Kidney (tissue), 14 donors: ENCODE results near the gene TENT5C. TPM values are rescaled to one million over a fixed set of nuclear protein-coding genes. Genes with fewer than 3 reads are reported as not detected.

ENCODE experiments used
- DNase-seq, 5 donors: peaks; one replicate each; pipeline ENCODE4 v3.0.0-alpha.2; 2013 to 2020
- FAIRE-seq: peaks from 2 replicates; lab custom pipeline; 2012; peaks lifted over from hg19 to GRCh38; lab: Jason Lieb, UNC
- H3K27ac ChIP-seq, 2 donors: one replicate each; pipeline ENCODE4 v1.7.0; 2013; ENCODE audit warnings: low read depth in 2 of 2, low read length in 2 of 2, inconsistent platforms in 1 of 2
- H3K27me3 ChIP-seq: one replicate; pipeline ENCODE4 v1.7.1; 2013; ENCODE audit warnings: low read length, inconsistent platforms; ENCODE audit not compliant: control insufficient read depth, insufficient read depth
- H3K36me3 ChIP-seq, 3 donors: one replicate each; pipeline versions ENCODE4 v1.7.0 to v1.7.1; 2013; ENCODE audit warnings: low read length in 3 of 3, control low read depth in 1 of 3, inconsistent platforms in 1 of 3; ENCODE audit not compliant: insufficient read depth in 3 of 3, control insufficient read depth in 2 of 3
- H3K4me1 ChIP-seq, 3 donors: one replicate each; pipeline versions ENCODE4 v1.7.0 to v1.7.1; 2013; ENCODE audit warnings: low read length in 3 of 3, inconsistent platforms in 1 of 3, low read depth in 1 of 3; ENCODE audit not compliant: control insufficient read depth in 2 of 3, insufficient read depth in 2 of 3
- H3K4me3 ChIP-seq, 3 donors: one replicate each; pipeline versions ENCODE4 v1.7.0 to v1.8.1; 2013; ENCODE audit warnings: low read length in 3 of 3, control low read depth in 1 of 3, inconsistent platforms in 1 of 3
- H3K9ac ChIP-seq, 3 donors: one replicate each; pipeline versions ENCODE4 v1.7.0 to v1.7.1; 2013; ENCODE audit warnings: low read length in 3 of 3, control low read depth in 1 of 3, inconsistent platforms in 1 of 3
- H3K9me3 ChIP-seq, 3 donors: one replicate each; pipeline versions ENCODE4 v1.7.0 to v1.7.1; 2013; ENCODE audit warnings: low read length in 3 of 3, control low read depth in 1 of 3, inconsistent platforms in 1 of 3; ENCODE audit not compliant: control insufficient read depth in 2 of 3, insufficient read depth in 1 of 3
- CTCF ChIP-seq: IDR thresholded peaks from 3 replicates; pipeline ENCODE4 v1.5.1; 2012; ENCODE audit warnings: mild to moderate bottlenecking, moderate library complexity, borderline replicate concordance; ENCODE audit not compliant: insufficient read depth; ENCODE audit errors: extremely low read depth
- intact Hi-C: fragments of 100-400 bp; cut with DNase I; formaldehyde crosslinking; loops from one replicate; pipeline ENCODE4 v1.11.1; 2022
- polyA plus RNA-seq: library from polyadenylated mRNA; stranded (reverse); fragments of 350-450 nt; fragmentation: Illumina TruSeq; extraction: RNeasy Lipid Tissue Mini Kit (QIAGEN cat#74804); gene quantifications from one replicate; pipeline ENCODE4 v1.2.3, GENCODE V29; 2014; ENCODE audit warnings: low read depth, low replicate concordance; ENCODE audit not compliant: insufficient read depth
- total RNA-seq: library from RNA; stranded (reverse); fragmentation: NEBNext Ultra II Directional; extraction: Animal tissue kit (Norgen Biotek cat#: 25700); gene quantifications from one replicate; pipeline ENCODE4 v1.2.1, GENCODE V29; 2021
- donor health status: control.
- donor health status: control.
- donor health status: control.
- donor health status: control.
- donor health status: control.
- donor health status: DM: yes; HTN: yes; CAD: no.
- donor health status: Normal renal cell carcinoma (clear cell type).

Gene TENT5C
- total and polyA plus RNA-seq, 2 donors from 2014 or later = 6.1 to 22.2 TPM

DNA sequence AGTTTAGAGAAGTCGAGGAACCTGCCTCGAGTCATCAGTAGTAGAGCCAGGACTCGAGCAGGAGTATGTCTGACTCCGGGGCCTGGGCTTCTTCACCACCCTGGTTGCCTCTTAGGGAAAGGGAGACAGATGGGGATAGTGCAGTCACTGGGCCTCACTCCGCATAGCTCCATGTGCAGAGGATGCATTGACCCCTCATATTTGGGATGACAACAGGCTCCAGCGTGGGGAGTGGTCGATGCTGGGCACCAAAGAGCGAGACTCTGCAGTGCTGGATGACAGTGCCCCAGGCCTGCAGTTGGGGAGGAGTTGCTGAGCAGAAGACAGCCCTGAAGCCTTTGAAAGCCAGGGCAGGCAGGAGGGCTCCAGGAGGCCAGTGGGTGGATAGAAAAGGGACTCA lies 20.8 kb upstream of the TENT5C start:
- TF ChIP-seq CTCF = no peak
- Histone ChIP-seq H3K27me3 (no peaks in the 10 kb centered on the region), H3K27ac (no peak overlapping the region), H3K9me3 (no peaks in the 10 kb centered on the region), H3K36me3 (no peaks in the 10 kb centered on the region), H3K9ac (no peak overlapping the region), H3K4me1 (peaks cover 0 to 2% (median 0%) of the 10 kb centered on the region in 3 donors), H3K4me3 (no peak overlapping the region)
- intact Hi-C loops = no loop called here
- DNase-seq (no peak), FAIRE-seq (no peak)

GRCh38 chr1:117586337-117586736 lies 19.5 kb upstream of the TENT5C start:
- DNase-seq = no peak
- no peak for TF ChIP-seq CTCF
- no peaks in the 10 kb centered on the region for H3K9me3 ChIP-seq
- H3K36me3 ChIP-seq = no peaks in the 10 kb centered on the region
- H3K4me1 ChIP-seq = peaks cover 0 to 8% (median 5%) of the 10 kb centered on the region in 3 donors
- H3K9ac ChIP-seq = no peak overlapping the region
- no peak for FAIRE-seq
- H3K4me3 ChIP-seq = no peak overlapping the region
- H3K27me3 ChIP-seq = no peaks in the 10 kb centered on the region
- intact Hi-C loops = no loop called here
- H3K27ac ChIP-seq = no peak overlapping the region

DNA sequence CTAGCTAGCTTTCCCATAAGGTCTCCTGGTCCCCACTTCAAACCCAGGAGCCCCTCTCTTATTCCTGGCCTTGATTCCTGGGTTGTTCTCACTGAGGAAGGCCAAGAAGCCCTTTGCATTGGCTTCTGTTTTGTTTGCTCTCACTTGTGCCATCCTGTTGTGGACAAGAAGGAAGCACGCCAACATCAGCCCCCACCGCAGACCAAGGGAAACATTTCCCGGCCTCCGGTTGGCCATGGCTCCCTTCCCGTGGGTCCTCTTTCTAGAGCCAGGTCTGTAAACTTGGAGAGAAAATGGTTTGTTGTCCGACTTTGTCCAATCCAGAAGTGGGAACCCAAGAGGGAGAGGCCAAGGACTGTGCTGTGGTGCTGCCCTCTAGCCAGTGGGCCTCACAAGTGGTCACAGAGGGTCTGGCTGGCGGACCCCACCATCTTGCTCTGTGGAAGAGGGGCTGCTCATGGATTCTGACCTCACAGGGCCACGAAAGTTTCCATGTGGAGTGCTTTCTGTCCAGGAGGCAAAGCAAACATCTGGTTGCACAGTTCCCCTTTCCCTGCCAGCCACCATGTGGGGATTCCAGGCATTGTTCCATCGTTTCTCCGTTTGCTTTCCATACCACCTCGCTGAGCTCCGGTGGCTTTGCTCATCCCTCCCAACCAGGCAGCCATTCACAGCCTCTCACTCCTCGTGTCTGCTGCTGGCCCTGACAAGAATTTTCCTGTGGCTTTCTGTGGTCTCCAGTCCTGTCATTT lies 18.9 kb upstream of the TENT5C start:
- DNase-seq = no peak
- Histone ChIP-seq H3K4me1 (peaks cover 0 to 11% (median 6%) of the 10 kb centered on the region in 3 donors), H3K27me3 (no peaks in the 10 kb centered on the region), H3K36me3 (no peaks in the 10 kb centered on the region), H3K4me3 (no peak overlapping the region), H3K9ac (no peak overlapping the region), H3K27ac (no peak overlapping the region), H3K9me3 (no peaks in the 10 kb centered on the region)
- intact Hi-C loops = no loop called here
- no peak for TF ChIP-seq CTCF
- FAIRE-seq = no peak
